Brain microvascular endothelial cell (primary cell): ENCODE data around the gene LRRK1.
A peak's percentile ranks its signal among the peaks of the same experiment; 100 is the strongest.

Experiments used
- DNase-seq: peaks from one replicate; pipeline ENCODE4 v3.0.0-alpha.2; 2020
- H3K27ac ChIP-seq: fragments of 250-450 bp; sonication (Bioruptor Pico); 2 replicates; pipeline ENCODE4 v1.5.1; 2020; ENCODE audit warnings: mild to moderate bottlenecking, moderate library complexity
- H3K27me3 ChIP-seq: fragments of 250-450 bp; sonication (Bioruptor Pico); replicated peaks from 2 replicates; pipeline ENCODE4 v1.5.1; 2020; ENCODE audit warnings: mild to moderate bottlenecking
- H3K36me3 ChIP-seq: fragments of 250-450 bp; sonication (Bioruptor Pico); replicated peaks from 2 replicates; pipeline ENCODE4 v1.5.1; 2020; ENCODE audit warnings: mild to moderate bottlenecking
- H3K4me3 ChIP-seq: 2 replicates; pipeline ENCODE4 v1.5.1; 2011; ENCODE audit warnings: low read depth, mild to moderate bottlenecking, control low read depth, low read length, moderate library complexity
- CTCF ChIP-seq: IDR thresholded peaks from 2 replicates; pipeline ENCODE4 v1.5.1; 2011; ENCODE audit warnings: low read depth, mild to moderate bottlenecking, moderate library complexity, low read length, control low read depth, inconsistent platforms; ENCODE audit errors: missing control alignments
- in situ Hi-C: cut with HindIII; loops from 2 replicates; pipeline ENCODE4 v1.10.0; 2017; ENCODE audit warnings: low sequenced_read_pairs, low pct_ligation_motif_present

Gene LRRK1

GRCh38 chr15:100880897-100881242 lies 38.3 kb upstream of the LRRK1 start:
- Histone ChIP-seq H3K36me3 (no peaks in the 10 kb centered on the region), H3K27me3 (peaks cover 25% of the 10 kb centered on the region), H3K4me3 (peak overlapping the region; percentile 44), H3K27ac (no peak overlapping the region)
- DNase-seq: no peak
- in situ Hi-C loops: no loop called here
- no peak for TF ChIP-seq CTCF

GRCh38 chr15:100881573-100882336 lies 37.4 kb upstream of the LRRK1 start:
- Histone ChIP-seq H3K36me3 (no peaks in the 10 kb centered on the region), H3K27ac (no peak overlapping the region), H3K4me3 (no peak overlapping the region), H3K27me3 (peaks cover 25% of the 10 kb centered on the region)
- TF ChIP-seq CTCF: no peak
- no peak for DNase-seq
- in situ Hi-C loops: no loop called here

- TF ChIP-seq CTCF: no peak
- in situ Hi-C loops: no loop called here
- no peak for DNase-seq
- no peak overlapping the region for H3K4me3 ChIP-seq
- H3K27me3 ChIP-seq: peaks cover 10% of the 10 kb centered on the region
- no peak overlapping the region for H3K27ac ChIP-seq
- H3K36me3 ChIP-seq: no peaks in the 10 kb centered on the region
Observed at GRCh38 chr15:100885116-100885515, 34.0 kb upstream of the LRRK1 start.

- in situ Hi-C loops: no loop called here
- no peak for TF ChIP-seq CTCF
- no peak for DNase-seq
- no peak overlapping the region for H3K27ac ChIP-seq
- no peak overlapping the region for H3K4me3 ChIP-seq
- H3K27me3 ChIP-seq: peaks cover 3% of the 10 kb centered on the region
- H3K36me3 ChIP-seq: no peaks in the 10 kb centered on the region
Observed at GRCh38 chr15:100885811-100886210, 33.3 kb upstream of the LRRK1 start.

GRCh38 chr15:100887211-100887913 lies 31.8 kb upstream of the LRRK1 start:
- Histone ChIP-seq H3K4me3 (no peak overlapping the region), H3K27ac (no peak overlapping the region), H3K36me3 (no peaks in the 10 kb centered on the region), H3K27me3 (no peaks in the 10 kb centered on the region)
- TF ChIP-seq CTCF: no peak
- no peak for DNase-seq
- in situ Hi-C loops: no loop called here
